Amygdala (tissue), 56 donors: ENCODE measurements around the gene NFATC2.

Experiments used
- DNase-seq, 56 donors: peaks; one replicate each; lab custom pipeline; 2025; lab: John Stamatoyannopoulos, UW

Gene NFATC2

DNA sequence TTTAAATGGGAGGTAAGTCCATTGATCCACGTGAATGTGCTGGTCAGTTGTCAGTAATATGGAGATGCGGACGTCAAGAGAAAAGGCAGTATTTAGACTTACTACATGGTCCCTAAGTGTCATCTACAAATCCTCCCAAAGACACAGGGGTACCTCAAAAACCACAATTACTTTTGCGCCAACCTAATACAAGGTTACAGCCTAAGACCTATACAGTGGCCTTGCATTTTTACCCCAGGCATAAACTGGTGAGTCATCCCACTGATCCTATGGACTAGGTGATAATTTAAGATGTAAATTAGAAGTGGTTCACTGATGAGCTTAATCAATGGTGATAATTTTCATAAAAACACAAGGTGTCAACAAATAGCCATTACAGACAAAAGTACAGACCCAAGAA is 141.0 kb downstream of the NFATC2 start:
- DNase-seq = no peak

DNA sequence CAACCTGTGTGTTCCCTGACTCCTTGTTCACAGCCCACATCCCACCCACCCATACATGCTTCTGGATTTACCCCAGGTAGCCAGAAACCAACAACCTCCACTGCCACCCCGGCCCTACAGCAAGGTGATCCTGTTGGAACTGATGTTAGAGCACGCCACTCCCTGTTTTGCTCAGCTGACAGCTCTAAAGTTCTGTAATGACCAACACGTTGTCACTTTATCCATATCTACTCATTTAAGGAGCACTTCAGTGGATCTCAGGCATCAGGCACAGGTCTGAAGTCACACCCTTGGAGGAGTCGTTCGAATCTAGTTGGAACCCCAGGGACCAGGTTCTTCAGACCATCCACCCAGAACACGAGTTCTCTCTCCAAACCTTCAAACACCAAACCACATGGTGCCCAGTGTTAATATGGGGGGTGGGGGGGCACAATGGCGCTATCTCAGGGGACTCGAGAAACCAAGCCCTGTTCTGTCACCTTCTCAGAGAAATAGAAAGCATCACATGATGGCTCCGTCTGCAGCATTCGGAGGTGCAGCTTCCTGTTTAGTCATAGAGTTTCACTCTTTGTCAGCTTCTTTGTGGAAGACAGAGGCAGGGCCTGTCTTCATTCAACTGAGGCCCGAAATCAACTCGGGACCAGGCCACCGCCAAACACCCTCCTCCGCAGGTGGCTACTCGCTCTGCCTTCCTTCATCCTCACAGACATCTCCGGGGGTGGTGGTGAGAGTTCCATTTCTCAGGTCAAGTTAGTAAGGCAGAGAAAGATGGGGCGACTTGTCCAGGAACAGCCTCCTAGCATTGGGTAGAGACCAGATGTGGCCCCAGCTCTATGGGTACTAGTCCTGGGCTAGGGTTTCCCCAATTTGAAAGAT is 142.2 kb downstream of the NFATC2 start:
- DNase-seq = peak in 2 of 56 donors; percentile 4 to 33

DNA sequence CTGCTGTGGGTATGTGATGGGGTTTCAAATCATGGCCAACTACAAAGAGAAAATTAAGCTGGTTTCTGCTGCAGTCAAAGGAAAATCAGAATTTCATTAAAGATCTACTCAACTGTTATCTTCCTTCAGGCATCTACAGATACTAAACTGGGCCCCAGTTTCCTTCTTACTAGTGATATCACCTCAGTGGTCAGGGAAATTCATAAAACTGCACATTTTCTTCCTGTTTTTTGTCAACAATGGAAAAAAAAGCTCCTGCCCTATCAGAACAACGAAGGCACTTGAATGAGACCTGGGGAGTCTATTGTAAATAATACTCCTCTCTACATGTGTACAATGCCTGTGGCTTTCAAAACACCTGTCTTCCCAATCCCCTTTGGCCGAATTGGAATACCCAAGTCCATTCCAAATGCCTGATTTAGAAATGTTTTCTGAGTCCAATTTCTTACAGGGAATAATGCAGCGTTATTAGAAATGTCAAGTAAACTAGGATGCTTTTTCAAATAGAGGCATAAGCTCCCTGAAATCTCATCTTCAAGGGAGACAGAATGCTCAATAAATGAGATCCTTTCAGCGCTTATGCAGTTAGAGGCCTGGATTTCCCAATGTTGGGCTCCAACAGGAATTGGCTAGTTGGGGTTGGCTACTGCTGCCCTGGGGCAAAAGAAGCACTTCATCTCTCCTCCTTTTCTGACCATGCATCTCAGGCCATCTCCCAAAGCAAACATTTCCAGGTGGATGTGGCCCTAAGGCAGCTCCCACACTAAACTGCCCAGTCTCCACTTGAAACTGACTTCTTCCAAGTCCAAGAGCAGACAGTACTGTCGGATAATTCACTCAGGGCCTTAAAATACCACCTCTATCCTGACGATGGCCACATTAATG is 143.3 kb downstream of the NFATC2 start:
- no peak for DNase-seq

DNA sequence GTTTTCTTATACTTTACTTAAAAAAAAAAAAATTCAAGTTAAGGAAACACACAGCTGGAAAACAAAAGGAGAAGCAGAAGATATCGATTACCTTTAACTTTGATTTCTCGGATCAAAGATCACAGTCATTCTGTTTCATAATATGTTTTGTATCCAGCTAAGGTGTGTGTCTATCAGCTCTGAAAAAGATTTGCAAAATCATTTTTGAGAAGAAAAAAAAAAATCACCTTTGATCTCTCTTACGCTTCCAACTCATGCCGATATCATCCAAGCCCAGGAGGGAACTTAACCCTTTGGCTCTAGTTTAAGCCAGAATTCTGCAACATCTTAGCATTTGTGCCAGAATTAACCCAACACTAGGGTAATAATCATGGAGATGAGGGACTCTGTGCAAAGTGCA is 144.0 kb downstream of the NFATC2 start:
- DNase-seq = no peak

DNA sequence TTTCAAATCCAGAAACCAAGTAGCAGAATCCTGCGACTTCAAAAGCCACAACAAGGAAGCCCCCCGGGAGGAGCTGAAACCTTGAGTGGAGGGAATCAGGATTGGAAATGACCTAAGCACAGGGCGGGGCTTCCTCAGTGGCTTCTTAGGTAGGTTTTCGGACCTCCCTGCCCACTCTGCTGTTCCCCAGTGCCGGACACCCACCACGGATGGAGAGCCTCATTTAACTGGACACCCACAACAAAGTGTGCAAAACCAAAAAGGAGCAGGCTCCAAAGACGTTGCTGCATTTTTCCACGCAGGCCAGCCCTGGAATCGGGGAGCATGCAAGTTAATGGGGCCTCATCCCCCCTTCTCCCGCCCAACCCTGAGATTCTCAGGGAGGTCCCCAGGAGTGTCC is 144.4 kb downstream of the NFATC2 start:
- DNase-seq = no peak

DNA sequence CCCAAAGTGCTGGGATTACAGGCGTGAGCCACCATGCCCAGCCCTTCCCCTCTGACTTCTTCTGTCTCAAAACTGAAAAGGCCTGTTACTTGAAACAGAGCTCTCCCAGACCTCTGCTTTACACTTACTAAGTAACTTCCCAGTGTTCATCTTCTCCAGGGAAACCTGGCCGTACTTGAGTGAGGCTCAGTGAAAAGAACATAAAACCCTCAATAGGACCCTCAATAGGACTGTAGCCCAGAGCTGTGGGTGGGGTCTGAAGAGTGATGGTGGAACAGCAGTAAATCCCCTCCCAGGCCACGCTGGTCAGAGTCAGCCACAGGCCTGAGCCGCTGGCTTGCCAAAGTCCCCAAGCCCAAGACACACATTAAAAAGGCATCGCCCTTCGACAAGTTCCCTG is 145.4 kb downstream of the NFATC2 start:
- DNase-seq = no peak

DNA sequence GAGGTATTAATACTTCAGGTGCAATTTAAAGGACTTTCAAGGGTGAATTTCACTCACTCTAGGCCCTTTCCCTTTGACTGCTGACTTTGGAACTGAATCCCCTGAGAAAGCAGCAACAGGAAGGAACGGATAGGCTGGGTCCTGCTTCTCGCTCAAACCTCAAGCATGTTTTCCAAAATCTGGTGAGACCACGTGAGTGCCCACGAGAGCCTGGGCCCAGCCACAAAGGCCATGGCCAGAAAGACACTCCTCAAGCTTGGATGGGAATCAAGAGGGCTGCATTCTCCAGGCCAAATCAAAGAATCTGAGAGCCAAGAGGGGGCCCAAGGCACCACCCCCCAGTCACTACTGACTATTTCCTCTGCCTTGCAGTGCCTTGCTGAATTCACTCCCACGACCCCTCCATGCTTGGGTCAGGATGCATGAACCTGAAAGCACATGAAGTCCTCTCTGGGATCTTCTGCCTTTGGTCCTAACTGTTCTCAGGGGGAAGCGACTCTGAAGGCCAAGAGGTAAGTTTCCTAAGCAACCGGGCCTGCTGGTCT is 146.1 kb downstream of the NFATC2 start:
- DNase-seq = no peak

DNA sequence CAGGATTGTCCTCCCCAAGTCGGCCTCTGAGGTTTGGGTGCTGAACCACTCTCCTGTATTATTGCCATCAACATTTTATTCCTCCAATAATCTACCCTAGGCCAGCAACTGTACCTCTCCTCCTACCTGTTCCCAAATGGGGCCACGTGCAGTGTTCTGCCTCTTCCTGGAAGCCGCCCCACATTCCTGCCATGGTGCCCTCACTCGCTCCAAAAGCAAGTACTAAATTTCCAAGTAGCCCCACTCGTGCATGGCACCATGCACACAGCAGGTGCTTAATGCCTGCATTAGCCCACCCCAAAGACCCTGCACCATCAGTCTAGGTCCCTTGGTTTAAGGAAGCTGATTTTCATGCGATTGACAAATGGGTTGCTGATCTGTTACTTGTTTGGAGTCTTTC is 147.8 kb downstream of the NFATC2 start:
- DNase-seq = no peak

DNA sequence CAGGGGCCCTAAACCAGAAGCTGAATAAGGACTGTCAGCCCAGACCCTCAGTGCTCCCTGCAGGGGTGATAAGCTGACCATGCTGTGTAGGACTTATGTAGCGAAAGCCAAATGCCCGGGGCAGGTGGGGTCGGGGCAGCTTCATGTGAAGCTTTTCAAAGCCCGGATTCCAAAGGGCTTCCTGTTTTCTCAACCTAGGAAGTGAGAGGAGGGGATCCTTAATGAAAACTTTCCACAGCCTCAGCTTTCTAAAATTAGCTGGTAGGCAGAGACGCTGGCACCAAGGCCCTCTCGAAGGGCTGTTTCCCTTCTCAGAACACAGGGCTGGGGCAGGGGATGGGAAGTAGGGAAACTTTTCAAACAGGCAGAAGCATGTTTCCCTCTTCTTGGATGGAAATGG is 148.9 kb downstream of the NFATC2 start:
- DNase-seq = no peak

DNA sequence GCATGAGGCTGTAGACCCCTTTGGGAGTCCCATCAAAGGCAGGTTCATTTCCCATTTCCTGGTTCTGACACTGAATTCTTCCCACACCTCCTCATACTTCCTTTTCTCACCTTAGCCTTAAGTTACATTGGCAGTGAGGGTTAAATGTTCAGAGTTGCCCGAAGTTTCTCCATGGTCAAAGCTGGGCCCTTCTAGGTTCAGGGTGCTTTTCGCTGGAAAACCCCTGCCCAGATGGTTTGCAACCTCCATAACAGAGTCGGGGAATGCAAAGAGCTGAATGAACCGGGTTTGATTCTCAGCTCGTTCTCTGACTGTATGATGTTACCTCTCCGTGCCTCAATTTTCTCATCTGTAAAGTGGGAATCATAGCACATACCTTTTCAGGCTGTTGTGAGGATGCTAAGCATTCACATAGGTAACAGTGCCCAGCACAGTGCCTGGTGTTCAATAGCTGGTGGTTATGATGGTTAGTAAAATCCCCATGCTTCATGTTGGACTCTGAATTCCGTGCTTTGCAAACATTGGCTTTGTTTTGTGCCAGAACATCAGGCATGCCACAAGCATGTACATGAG is 149.8 kb downstream of the NFATC2 start:
- DNase-seq = no peak

DNA sequence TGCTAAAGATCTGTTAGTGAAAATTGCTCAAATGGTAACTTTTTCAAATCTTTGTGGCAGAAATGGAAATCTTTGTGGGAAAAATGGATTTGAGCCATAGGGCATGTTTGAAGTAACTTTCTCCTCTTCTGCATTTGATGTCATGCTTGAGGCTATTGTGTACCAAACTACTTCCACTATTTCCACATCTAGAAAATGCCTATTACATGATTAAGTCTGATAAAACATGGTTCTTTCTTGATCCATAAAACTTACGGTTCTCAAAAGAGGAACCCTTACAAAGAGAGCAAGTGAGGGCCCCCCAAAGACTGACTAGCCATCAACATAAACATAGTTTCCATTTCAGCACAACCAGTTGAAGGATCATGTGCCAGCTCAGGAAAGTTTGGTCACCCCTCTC is 150.6 kb downstream of the NFATC2 start:
- no peak for DNase-seq

DNA sequence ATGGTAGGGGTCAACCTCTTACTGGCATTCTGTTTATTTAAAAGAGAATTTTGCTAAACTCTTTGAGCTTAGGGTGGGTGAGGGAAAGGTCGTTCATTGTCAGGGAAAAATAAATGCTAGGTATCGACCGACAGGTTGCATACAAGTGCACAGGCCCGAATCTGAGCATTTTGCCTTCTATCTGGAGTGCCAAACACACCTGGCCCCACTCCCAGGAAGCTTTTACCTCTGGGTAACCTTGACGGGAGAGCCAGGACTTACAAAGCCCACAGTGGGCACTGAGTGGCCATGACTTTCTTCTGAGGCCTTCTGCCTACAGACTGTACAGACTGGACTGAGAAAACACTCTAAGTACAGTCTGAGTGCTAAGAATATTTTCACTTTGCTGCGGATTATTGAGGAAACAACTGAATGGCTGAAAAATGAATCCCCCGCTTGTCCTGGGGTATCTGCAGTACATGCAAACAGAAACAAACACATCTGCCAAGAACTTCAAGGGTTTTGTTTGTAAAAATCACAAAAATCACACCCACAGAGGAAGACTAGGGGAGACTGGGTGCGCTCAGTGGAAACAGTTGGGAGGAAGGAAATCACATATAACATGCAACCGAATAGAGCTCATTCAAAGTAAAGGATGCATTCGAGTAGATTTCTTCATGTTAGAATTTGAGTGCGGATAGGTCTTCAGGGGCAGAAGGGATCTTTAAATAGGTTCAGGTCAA is 152.8 kb downstream of the NFATC2 start:
- no peak for DNase-seq

DNA sequence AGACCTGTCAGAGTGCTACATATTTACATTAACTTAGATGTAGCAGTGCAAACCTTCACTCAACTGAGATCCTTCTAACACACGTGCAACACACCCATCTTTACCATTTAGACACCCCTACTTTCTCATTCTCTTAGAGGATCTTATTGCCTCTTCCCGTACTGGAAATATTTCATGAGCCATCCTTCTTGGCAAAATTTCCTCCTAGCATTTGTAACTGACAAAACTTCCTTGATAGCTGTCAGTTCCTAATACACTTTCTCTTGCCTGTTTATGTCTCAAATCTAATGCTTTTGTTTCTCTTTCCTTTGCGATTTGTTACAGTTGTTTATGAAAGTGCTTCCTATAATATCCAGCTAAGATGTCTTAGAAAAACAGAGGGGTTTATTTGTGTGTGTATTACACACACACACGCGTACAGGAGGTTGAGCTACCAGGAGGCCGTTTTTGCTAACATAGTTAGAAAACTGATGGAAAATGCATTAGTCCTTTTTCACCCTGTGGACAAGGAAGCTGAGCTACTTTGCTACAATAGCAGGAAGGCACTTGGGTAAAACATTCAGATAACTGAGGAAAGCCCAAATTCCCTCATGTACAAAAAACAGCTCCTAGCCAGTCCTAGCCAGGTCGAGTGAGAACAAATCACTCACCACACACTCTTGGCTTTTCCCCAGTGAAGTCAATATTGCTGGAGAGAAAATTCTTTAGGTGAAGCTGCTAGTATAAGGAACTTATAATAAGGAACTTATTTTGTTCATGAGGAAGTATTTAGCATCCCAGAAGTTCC is 153.6 kb downstream of the NFATC2 start:
- DNase-seq = no peak

DNA sequence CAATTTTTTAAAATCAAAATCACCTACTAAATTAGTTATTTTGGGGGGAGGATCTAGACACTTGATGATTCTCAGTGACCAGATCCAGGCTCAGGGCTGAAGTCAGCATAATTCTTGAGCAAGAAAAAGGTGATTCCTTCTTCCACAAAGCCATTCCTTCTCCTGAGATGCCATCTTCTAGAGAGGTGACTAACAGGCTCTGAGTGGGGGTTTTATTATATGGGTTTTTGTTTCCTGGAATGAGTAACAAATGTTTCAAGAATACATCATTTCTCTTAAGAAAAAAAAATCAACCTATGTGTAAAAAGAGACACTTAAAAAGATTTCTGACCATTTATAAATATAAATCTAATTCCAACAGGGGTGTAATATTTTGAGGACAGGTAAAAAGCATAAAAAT is 154.3 kb downstream of the NFATC2 start:
- DNase-seq = no peak

DNA sequence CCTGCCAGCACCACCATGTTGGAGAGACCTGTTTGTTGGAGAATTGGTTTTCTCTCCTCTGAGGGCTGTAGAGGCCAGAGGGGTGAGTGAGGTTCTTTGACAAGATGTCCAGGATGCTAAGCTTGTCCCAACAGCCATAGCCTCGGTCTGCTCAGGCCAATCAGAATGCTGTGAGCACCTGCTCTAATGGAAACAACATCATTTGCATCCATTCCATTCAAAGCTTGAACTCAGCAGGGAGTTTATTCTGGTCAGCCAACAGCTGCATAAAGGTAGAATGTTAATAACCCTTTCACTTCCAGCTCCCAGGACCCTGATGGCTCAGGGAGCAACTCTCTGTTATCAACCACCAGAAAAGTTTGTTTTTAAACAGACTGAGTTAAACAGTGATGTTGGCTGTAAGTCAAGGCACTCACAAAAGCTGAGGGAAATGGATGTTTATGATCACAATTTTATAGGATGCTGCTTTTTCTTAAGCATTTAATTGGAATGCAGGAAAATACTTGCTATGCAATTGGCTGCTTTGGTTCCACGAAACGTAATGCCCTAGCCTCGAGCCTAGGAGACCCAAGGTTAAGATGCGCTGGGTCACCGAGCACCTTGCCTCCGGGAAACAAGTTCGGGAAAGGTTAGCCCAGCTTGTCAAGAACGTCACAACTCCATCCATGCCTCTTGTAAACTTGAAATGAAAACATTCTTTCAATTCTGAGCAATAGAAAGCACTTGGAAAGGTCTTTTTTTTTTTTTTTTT is 155.2 kb downstream of the NFATC2 start:
- DNase-seq = no peak

DNA sequence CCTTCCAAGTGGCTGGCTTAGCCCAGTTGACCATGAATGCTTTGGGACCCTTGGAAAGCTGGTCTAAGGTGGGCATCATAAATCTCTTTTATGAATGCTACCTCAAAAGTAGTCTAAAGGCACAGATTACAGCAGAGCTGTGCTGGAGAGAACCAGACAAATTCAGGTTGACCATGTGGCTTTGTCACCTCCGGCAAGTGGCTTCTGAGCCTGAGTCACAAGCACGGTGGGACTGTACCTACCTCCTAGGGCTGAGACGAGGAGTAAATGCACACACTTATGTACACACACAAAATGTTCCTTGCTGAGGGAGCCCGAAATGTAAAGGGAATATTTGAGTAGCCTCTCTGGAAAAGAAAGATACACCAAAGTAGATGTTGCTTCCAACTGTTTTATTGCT is 155.9 kb downstream of the NFATC2 start:
- DNase-seq = no peak

DNA sequence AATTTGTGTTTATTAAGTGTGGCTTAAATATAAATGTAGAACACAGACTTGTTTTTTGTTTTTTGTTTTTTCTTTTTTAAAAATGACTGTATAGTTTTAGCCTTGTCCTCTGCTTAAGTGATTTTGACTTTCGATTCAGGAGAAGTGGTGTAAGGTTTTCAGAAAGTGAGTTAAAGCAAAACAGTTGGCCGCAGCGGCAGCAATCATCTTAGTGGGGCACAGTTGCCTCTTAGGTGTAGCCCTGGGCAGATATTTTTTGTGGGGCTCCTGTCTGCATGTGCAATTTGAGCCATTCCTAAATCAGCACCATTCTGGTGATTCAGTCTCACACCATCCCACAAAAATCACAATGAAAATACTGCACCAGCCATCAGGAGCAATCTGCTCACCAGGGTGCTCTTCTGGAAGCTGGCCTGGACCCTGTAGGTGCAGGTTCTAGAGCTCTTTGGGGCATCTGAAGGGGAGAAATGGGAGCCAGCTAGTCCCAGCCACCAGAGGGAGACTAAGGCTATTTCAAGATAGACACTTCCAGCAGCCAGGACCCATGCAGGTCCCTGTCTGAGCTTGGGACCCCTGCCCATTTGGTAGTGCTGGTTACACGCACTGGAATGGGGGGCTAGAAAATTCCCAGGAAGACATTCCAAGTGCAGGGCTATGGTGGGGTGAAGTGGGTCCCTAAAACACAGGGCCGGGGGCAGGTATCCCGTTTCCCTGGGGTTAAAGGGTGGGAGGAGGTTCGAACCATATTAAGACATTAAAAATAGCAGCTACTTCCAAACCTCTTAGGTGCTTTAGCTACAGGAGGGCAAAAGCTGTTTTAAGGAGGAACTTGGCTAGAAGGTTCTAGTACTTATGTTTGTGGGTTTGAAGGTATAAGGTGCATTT is 156.6 kb downstream of the NFATC2 start:
- DNase-seq = peak in 3 of 56 donors; percentile 8 to 18 (median 10)

DNA sequence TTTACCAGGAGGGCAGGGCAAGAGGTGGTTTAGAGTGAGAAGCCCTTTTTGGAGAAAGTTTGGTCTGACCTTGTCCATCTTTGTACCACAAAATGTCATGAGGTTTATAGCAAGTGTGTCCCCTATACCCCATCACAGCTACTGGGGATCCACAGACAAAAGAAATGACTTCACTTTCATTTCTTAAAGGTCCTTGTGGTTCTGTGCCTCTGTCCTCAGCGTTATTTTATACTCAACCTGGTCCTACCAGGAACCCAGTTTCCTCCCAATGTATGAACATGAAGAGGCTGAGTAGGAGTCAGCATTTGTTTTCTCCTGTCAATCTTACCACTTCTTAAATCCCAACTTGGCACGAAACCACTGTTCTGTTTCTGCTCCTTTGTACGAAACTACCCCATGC is 157.6 kb downstream of the NFATC2 start:
- no peak for DNase-seq
